Measurements from ENCODE around the gene TMEM121B. TPM values are rescaled to one million over a fixed set of nuclear protein-coding genes. Genes with fewer than 3 reads are reported as not detected.

The TMEM121B gene
- polyA plus RNA-seq, 1 of the 3 experiments (the other 2 are of a cell fraction) = 0.13 TPM

DNA sequence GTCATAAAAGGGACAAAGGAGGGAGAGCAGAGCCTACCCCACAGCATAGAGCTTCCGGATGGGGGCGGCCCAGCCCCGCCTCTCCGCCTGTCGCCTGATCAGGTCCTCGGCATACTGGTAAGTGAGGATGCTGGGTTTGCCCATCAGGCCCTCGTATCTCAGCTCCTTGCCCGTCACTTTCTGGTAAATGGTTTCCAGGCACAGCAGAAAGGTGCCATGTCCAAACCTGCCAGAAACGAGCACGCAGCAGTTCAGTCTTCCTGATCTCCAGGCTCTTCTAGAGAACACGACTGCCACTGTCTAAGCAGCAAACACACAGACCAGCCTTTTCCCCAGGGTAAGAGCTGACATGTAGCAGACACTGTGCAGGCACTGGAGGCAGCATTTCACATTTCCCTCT lies 17.4 kb upstream of the TMEM121B start:
- no peaks in the 10 kb centered on the region for H3K27me3 ChIP-seq (ENCODE audit: insufficient read depth)
- DNase-seq = no peak
- no peaks in the 10 kb centered on the region for H3F3A ChIP-seq (replicated peaks; ENCODE audit: insufficient read depth)
- no peaks in the 10 kb centered on the region for H4K20me1 ChIP-seq (ENCODE audit: insufficient read depth)
- H3K4me2 ChIP-seq = no peak overlapping the region
- peaks cover 9 to 43% of the 10 kb centered on the region in 2 experiments for H3K36me3 ChIP-seq (replicated peaks in 1 of 2; ENCODE audit: control insufficient read depth in 1 of 2, insufficient read depth in 2 of 2, low read length in 1 of 2)
- H3K79me2 ChIP-seq (ENCODE audit: insufficient read depth) = no peaks in the 10 kb centered on the region
- WGBS (ENCODE audit: low lambda C conversion rate) = 94% methylated on average over 10 of the region's 11 CpGs
- ChIA-PET POLR2A (no interaction called here), CTCF (interaction anchor here (1.1 to 3.1 kb wide), 2 partner anchors 13 to 33 kb away, joined by 3 to 9 read pairs; no protein-coding TSS in a partner anchor)
- no peaks in the 10 kb centered on the region; a peak in 1 of 4 replicates for H3K4me1 ChIP-seq (ENCODE audit: control insufficient read depth in 1 of 2, insufficient read depth in 2 of 2, low read depth in 1 of 2, low read length in 1 of 2)
- no peaks in the 10 kb centered on the region for H3K9me2 ChIP-seq
- no peak overlapping the region for H2AFZ ChIP-seq (ENCODE audit: low read depth)
- no peak overlapping the region for H3K4me3 ChIP-seq (ENCODE audit: low read depth in 2 of 2, low read length in 1 of 2)
- H3K27ac ChIP-seq (ENCODE audit: low read depth in 2 of 2, low read length in 1 of 2) = no peak overlapping the region
- TF ChIP-seq, protein P1, sequence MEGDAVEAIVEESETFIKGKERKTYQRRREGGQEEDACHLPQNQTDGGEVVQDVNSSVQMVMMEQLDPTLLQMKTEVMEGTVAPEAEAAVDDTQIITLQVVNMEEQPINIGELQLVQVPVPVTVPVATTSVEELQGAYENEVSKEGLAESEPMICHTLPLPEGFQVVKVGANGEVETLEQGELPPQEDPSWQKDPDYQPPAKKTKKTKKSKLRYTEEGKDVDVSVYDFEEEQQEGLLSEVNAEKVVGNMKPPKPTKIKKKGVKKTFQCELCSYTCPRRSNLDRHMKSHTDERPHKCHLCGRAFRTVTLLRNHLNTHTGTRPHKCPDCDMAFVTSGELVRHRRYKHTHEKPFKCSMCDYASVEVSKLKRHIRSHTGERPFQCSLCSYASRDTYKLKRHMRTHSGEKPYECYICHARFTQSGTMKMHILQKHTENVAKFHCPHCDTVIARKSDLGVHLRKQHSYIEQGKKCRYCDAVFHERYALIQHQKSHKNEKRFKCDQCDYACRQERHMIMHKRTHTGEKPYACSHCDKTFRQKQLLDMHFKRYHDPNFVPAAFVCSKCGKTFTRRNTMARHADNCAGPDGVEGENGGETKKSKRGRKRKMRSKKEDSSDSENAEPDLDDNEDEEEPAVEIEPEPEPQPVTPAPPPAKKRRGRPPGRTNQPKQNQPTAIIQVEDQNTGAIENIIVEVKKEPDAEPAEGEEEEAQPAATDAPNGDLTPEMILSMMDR (IDR thresholded peaks at IDR 0.05) = no peak
- TF ChIP-seq POLR2AphosphoS5 (IDR thresholded peaks at IDR 0.05; ENCODE audit: low read depth, low read length) (no peak), NRF1 (IDR thresholded peaks at IDR 0.05; ENCODE audit: low read depth, low read length) (no peak), FOSL2 (IDR thresholded peaks at IDR 0.05; ENCODE audit: borderline replicate concordance, low read depth) (no peak), YY1 (IDR thresholded peaks at IDR 0.05; ENCODE audit: low read depth) (no peak), NFIC (IDR thresholded peaks at IDR 0.05; ENCODE audit: borderline replicate concordance) (no peak), ZBTB33 (IDR thresholded peaks at IDR 0.05; ENCODE audit: borderline replicate concordance, low read depth) (no peak)
- TF ChIP-seq, protein P2, sequence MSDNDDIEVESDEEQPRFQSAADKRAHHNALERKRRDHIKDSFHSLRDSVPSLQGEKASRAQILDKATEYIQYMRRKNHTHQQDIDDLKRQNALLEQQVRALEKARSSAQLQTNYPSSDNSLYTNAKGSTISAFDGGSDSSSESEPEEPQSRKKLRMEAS (IDR thresholded peaks at IDR 0.05; ENCODE audit: low read depth) = no peak
- no peaks in the 10 kb centered on the region for H3K9me3 ChIP-seq
- no peak overlapping the region for H3K9ac ChIP-seq

DNA sequence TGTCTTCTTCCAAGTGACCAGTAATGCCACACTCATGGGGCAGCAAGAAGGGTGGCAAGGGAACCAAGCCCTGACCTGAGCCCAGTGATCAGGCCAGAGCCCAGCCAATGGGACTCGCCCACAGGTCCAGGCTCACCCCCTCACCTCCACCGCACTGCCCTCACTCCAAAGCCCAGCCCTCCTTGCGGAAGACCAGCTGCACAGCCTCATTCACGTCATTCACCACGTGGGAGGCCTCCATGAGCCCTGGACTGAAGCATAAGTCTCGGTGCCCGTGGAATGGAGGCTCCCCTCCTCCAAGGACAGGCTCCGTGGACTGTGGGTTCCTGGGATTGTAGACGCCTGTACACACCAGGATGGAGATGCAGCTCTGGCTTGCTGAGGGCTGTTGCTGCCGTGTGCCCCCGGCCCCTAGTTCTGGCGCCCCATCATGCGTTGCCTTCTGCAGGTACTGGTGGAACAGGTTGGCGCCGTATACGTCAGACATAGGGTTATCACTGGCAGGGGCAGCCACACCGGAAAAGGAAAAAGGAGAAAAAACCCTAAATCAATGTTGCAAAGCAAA lies 16.8 kb upstream of the TMEM121B start:
- ChIA-PET POLR2A (no interaction called here), CTCF (interaction anchor here (0.6 to 3.1 kb wide), 3 partner anchors 20 to 35 kb away, joined by 3 to 9 read pairs (median 4); no protein-coding TSS in a partner anchor)
- TF ChIP-seq ELF1 (IDR thresholded peaks at IDR 0.05) (no peak), CHD2 (IDR thresholded peaks at IDR 0.05; ENCODE audit: low read length, partially characterized antibody) (no peak), ZBTB33 (IDR thresholded peaks at IDR 0.05; ENCODE audit: borderline replicate concordance, low read depth) (no peak), RFX5 (IDR thresholded peaks at IDR 0.05; ENCODE audit: low read length) (no peak), FOSL2 (IDR thresholded peaks at IDR 0.05; ENCODE audit: borderline replicate concordance, low read depth) (no peak), SIN3A (IDR thresholded peaks at IDR 0.05; ENCODE audit: borderline replicate concordance, low read depth, low read length) (no peak), FOXJ3 (CRISPR knock-in tag; IDR thresholded peaks at IDR 0.05) (no peak)
- TF ChIP-seq, protein P1 (IDR thresholded peaks at IDR 0.05) = no peak

More for the DNA sequence above, 16.8 kb upstream of the TMEM121B start:
- 95% methylated on average over 12 of the region's 17 CpGs for WGBS (ENCODE audit: low lambda C conversion rate)
- no peak overlapping the region for H3K27ac ChIP-seq (ENCODE audit: low read depth in 2 of 2, low read length in 1 of 2)
- DNase-seq = no peak
- H4K20me1 ChIP-seq (ENCODE audit: insufficient read depth) = no peaks in the 10 kb centered on the region
- no peaks in the 10 kb centered on the region for H3K27me3 ChIP-seq (ENCODE audit: insufficient read depth)
- H3K9ac ChIP-seq = no peak overlapping the region
- no peak overlapping the region for H2AFZ ChIP-seq (ENCODE audit: low read depth)
- H3F3A ChIP-seq (replicated peaks; ENCODE audit: insufficient read depth) = no peaks in the 10 kb centered on the region
- no peaks in the 10 kb centered on the region for H3K9me3 ChIP-seq
- no peaks in the 10 kb centered on the region for H3K9me2 ChIP-seq
- H3K4me2 ChIP-seq = no peak overlapping the region
- no peaks in the 10 kb centered on the region for H3K79me2 ChIP-seq (ENCODE audit: insufficient read depth)
- peaks cover 9 to 38% of the 10 kb centered on the region in 2 experiments for H3K36me3 ChIP-seq (replicated peaks in 1 of 2; ENCODE audit: control insufficient read depth in 1 of 2, insufficient read depth in 2 of 2, low read length in 1 of 2)
- no peak overlapping the region for H3K4me3 ChIP-seq (ENCODE audit: low read depth in 2 of 2, low read length in 1 of 2)
- no peaks in the 10 kb centered on the region; a peak in 1 of 4 replicates for H3K4me1 ChIP-seq (ENCODE audit: control insufficient read depth in 1 of 2, insufficient read depth in 2 of 2, low read depth in 1 of 2, low read length in 1 of 2)
